Stimulated activated CD8-positive, alpha-beta memory T cell treated with anti-CD3 and anti-CD28 coated beads, Interleukin-4, amount 100 ng/mL, for 24 hours (primary cell): ENCODE measurements around the gene RAPGEF3.

Experiments
- DNase-seq: peaks from one replicate; pipeline ENCODE4 v3.0.0-alpha.2; 2020; ENCODE audit warnings: low read depth

RAPGEF3 gene

GRCh38 chr12:47686645-47687240 lies 71.9 kb downstream of the RAPGEF3 start:
- DNase-seq = no peak
